ENCODE data around the gene COPZ2.
"Not testable (repeated sequence)": the region's sequence is repeated elsewhere in the genome, so short reads cannot be mapped to it uniquely, and the experiment has no call there.

Gene COPZ2

GRCh38 chr17:48002266-48002915 lies 35.2 kb downstream of the COPZ2 start:
- TF ChIP-seq POLR2A (IDR thresholded peaks at IDR 0.05; ENCODE audit: extremely low read depth, insufficient read length) (no peak), MYC (IDR thresholded peaks at IDR 0.05; ENCODE audit: low read depth, low read length) (peak; percentile 76), CTCF (IDR thresholded peaks at IDR 0.05; ENCODE audit: low read depth, low read length) (no peak), MAX (IDR thresholded peaks at IDR 0.05; ENCODE audit: low read depth, low read length) (peak; percentile 39; the same call in 1 of the 2 replicates)
- peak; percentile 90 for DNase-seq (ENCODE audit: low read depth)
- H3K4me3 ChIP-seq (ENCODE audit: low read depth, low read length), result peak overlapping the region; percentile 30

GRCh38 chr17:48001657-48002056 lies 35.9 kb downstream of the COPZ2 start:
- not testable (repeated sequence) for DNase-seq (ENCODE audit: low read depth); H3K4me3 ChIP-seq (ENCODE audit: low read depth, low read length)

- TF ChIP-seq MYC (IDR thresholded peaks at IDR 0.05; ENCODE audit: low read depth, low read length), result no peak
- no peak for TF ChIP-seq MAX (IDR thresholded peaks at IDR 0.05; ENCODE audit: low read depth, low read length)
- TF ChIP-seq POLR2A (IDR thresholded peaks at IDR 0.05; ENCODE audit: extremely low read depth, insufficient read length), result no peak
- TF ChIP-seq CTCF (IDR thresholded peaks at IDR 0.05; ENCODE audit: low read depth, low read length), result no peak
- no peak overlapping the region for H3K4me3 ChIP-seq (ENCODE audit: low read depth, low read length)
- DNase-seq (ENCODE audit: low read depth), result no peak
These were observed 36.4 kb downstream of the COPZ2 start for GRCh38 chr17:48001197-48001596.

GRCh38 chr17:47999582-47999981 lies 38.0 kb downstream of the COPZ2 start:
- peak; percentile 49 for DNase-seq (ENCODE audit: low read depth)
- H3K4me3 ChIP-seq (ENCODE audit: low read depth, low read length), result no peak overlapping the region
- TF ChIP-seq POLR2A (IDR thresholded peaks at IDR 0.05; ENCODE audit: extremely low read depth, insufficient read length) (no peak), MAX (IDR thresholded peaks at IDR 0.05; ENCODE audit: low read depth, low read length) (no peak), MYC (IDR thresholded peaks at IDR 0.05; ENCODE audit: low read depth, low read length) (no peak), CTCF (IDR thresholded peaks at IDR 0.05; ENCODE audit: low read depth, low read length) (no peak)

GRCh38 chr17:47998044-47998443 lies 39.6 kb downstream of the COPZ2 start:
- H3K4me3 ChIP-seq (ENCODE audit: low read depth, low read length), result no peak overlapping the region
- no peak for DNase-seq (ENCODE audit: low read depth)
- no peak for TF ChIP-seq MYC (IDR thresholded peaks at IDR 0.05; ENCODE audit: low read depth, low read length)

- TF ChIP-seq POLR2A (IDR thresholded peaks at IDR 0.05; ENCODE audit: extremely low read depth, insufficient read length), result no peak
- TF ChIP-seq MYC (IDR thresholded peaks at IDR 0.05; ENCODE audit: low read depth, low read length), result no peak
- TF ChIP-seq MAX (IDR thresholded peaks at IDR 0.05; ENCODE audit: low read depth, low read length), result no peak
- TF ChIP-seq CTCF (IDR thresholded peaks at IDR 0.05; ENCODE audit: low read depth, low read length), result no peak
- no peak for DNase-seq (ENCODE audit: low read depth)
- no peak overlapping the region for H3K4me3 ChIP-seq (ENCODE audit: low read depth, low read length)
These were observed 40.0 kb downstream of the COPZ2 start for GRCh38 chr17:47997586-47997985.

- H3K4me3 ChIP-seq (ENCODE audit: low read depth, low read length), result no peak overlapping the region
- DNase-seq (ENCODE audit: low read depth), result no peak
- no peak for TF ChIP-seq CTCF (IDR thresholded peaks at IDR 0.05; ENCODE audit: low read depth, low read length)
- no peak for TF ChIP-seq MYC (IDR thresholded peaks at IDR 0.05; ENCODE audit: low read depth, low read length)
- TF ChIP-seq MAX (IDR thresholded peaks at IDR 0.05; ENCODE audit: low read depth, low read length), result no peak
- no peak for TF ChIP-seq POLR2A (IDR thresholded peaks at IDR 0.05; ENCODE audit: extremely low read depth, insufficient read length)
These were observed 41.4 kb downstream of the COPZ2 start for GRCh38 chr17:47996201-47996600.
